Neutrophil (primary cell): ENCODE data around the gene HPSE2.

Experiments used
- H3K27ac ChIP-seq: fragments of 200-600 bp; sonication (generic); 2 replicates; pipeline ENCODE4 v1.5.1; 2016; ENCODE audit warnings: mild to moderate bottlenecking, moderate library complexity
- H3K27me3 ChIP-seq: fragments of 200-600 bp; sonication (generic); 2 replicates; pipeline ENCODE4 v1.6.0; 2016; ENCODE audit warnings: mild to moderate bottlenecking
- H3K36me3 ChIP-seq: fragments of 200-600 bp; sonication (generic); 2 replicates; pipeline ENCODE4 v1.5.1; 2017
- H3K4me1 ChIP-seq, 2 experiments: fragments of 200-600 bp in 1 of 2; sonication (generic) in 1 of 2; 1 replicate in 1 of 2; 2 replicates in 1 of 2; pipeline versions ENCODE4 v1.5.1 to v1.6.1; 2013 to 2016; ENCODE audit warnings: low read depth in 1 of 2, low read length in 1 of 2, mild to moderate bottlenecking in 1 of 2, moderate library complexity in 1 of 2; ENCODE audit not compliant: control insufficient read depth in 1 of 2, insufficient read depth in 1 of 2
- H3K4me3 ChIP-seq, 2 experiments: fragments of 200-600 bp in 1 of 2; sonication (generic) in 1 of 2; 1 replicate in 1 of 2; 2 replicates in 1 of 2; pipeline ENCODE4 v1.5.1; 2013 to 2016; ENCODE audit warnings: low read depth in 1 of 2, low read length in 1 of 2, mild to moderate bottlenecking in 1 of 2, moderate library complexity in 1 of 2
- H3K9me3 ChIP-seq: fragments of 200-600 bp; sonication (generic); 2 replicates; pipeline ENCODE4 v1.5.1; 2016
- TF ChIP-seq, protein P1 (sequence below): fragments of 200-600 bp; sonication (generic); IDR thresholded peaks from 2 replicates; pipeline ENCODE4 v1.5.1; 2016; ENCODE audit warnings: antibody characterized with exemption

HPSE2 gene

GRCh38 chr10:98577578-98577977 is 658.1 kb downstream of the HPSE2 start:
- no peaks in the 10 kb centered on the region for H3K4me1 ChIP-seq
- no peaks in the 10 kb centered on the region for H3K9me3 ChIP-seq
- H3K36me3 ChIP-seq = no peaks in the 10 kb centered on the region
- peaks cover 6% of the 10 kb centered on the region for H3K27me3 ChIP-seq
- no peak overlapping the region for H3K27ac ChIP-seq
- TF ChIP-seq, protein P1, sequence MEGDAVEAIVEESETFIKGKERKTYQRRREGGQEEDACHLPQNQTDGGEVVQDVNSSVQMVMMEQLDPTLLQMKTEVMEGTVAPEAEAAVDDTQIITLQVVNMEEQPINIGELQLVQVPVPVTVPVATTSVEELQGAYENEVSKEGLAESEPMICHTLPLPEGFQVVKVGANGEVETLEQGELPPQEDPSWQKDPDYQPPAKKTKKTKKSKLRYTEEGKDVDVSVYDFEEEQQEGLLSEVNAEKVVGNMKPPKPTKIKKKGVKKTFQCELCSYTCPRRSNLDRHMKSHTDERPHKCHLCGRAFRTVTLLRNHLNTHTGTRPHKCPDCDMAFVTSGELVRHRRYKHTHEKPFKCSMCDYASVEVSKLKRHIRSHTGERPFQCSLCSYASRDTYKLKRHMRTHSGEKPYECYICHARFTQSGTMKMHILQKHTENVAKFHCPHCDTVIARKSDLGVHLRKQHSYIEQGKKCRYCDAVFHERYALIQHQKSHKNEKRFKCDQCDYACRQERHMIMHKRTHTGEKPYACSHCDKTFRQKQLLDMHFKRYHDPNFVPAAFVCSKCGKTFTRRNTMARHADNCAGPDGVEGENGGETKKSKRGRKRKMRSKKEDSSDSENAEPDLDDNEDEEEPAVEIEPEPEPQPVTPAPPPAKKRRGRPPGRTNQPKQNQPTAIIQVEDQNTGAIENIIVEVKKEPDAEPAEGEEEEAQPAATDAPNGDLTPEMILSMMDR = no peak
- no peak overlapping the region for H3K4me3 ChIP-seq

DNA sequence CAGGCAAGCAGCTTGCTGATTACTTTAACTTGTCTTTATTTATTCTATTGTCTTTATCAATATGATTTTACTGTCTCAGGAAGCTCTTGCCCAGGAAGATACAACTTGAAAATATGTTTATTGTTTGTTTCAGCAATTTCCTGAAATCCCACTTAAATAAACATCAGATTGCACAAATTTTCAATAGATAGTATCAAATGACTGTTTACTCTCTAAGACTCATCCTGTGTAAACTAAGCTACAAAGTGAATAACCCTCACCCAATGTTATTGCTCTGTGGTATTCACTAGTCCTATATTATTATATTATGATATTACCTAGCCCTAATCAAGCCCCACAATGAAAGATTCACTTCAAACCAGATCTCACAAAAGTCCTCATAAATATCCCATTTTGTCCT is 658.5 kb downstream of the HPSE2 start:
- TF ChIP-seq, protein P1 = no peak
- Histone ChIP-seq H3K36me3 (no peaks in the 10 kb centered on the region), H3K27ac (no peak overlapping the region), H3K4me1 (no peaks in the 10 kb centered on the region), H3K27me3 (peaks cover 6% of the 10 kb centered on the region), H3K4me3 (no peak overlapping the region), H3K9me3 (no peaks in the 10 kb centered on the region)

GRCh38 chr10:98576096-98576495 is 659.6 kb downstream of the HPSE2 start:
- TF ChIP-seq, protein P1 = no peak
- H3K4me1 ChIP-seq = no peaks in the 10 kb centered on the region
- peaks cover 6% of the 10 kb centered on the region for H3K27me3 ChIP-seq
- no peak overlapping the region for H3K27ac ChIP-seq
- no peaks in the 10 kb centered on the region for H3K36me3 ChIP-seq
- H3K9me3 ChIP-seq = no peaks in the 10 kb centered on the region
- H3K4me3 ChIP-seq = no peak overlapping the region

DNA sequence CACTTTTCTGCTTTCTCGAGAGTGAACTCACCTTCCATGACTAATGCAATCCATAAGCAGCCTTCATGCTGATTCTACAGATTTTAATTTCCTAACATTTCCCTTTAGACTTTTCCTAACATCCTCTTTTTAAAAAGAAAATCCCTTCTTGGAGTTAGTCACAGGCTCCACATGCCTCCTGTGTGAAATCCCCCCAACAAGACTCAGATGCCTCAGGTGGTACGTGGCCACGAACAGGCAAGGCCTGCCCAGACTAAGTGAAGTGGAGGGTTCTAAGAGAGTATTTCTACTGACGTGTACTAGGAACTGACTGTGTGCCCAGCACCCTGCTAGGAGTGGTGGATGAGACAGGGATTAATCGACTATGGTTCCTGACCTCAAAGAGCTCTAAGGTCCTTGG is 663.1 kb downstream of the HPSE2 start:
- no peak overlapping the region for H3K27ac ChIP-seq

DNA sequence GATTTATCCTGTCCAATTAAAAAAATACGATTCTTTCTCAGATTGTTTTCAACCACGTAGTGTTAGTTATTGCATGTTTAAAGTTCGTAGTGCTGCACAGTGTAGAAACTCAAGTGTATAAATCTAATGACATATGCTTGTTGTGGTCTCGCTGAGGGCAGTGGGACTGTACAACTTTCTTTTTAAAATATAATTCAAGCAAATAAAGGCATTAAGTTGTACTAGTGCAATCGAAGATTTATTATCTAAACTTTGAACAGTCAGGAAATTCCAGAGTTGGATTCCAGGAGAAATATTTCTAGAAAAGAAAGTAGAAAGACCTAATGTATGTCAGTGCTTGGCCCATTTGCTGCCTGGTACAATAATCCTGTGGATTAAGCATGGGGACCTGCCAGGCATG is 664.8 kb downstream of the HPSE2 start:
- no peaks in the 10 kb centered on the region for H3K27me3 ChIP-seq
- H3K9me3 ChIP-seq = no peaks in the 10 kb centered on the region
- no peak overlapping the region for H3K4me3 ChIP-seq
- H3K4me1 ChIP-seq = no peaks in the 10 kb centered on the region
- no peaks in the 10 kb centered on the region for H3K36me3 ChIP-seq
- no peak overlapping the region for H3K27ac ChIP-seq
- TF ChIP-seq, protein P1 = no peak

More for the DNA sequence above, 663.1 kb downstream of the HPSE2 start:
- Histone ChIP-seq H3K9me3 (no peaks in the 10 kb centered on the region), H3K27me3 (no peaks in the 10 kb centered on the region), H3K4me3 (no peak overlapping the region), H3K36me3 (no peaks in the 10 kb centered on the region), H3K4me1 (no peaks in the 10 kb centered on the region)
- TF ChIP-seq, protein P1 = no peak

GRCh38 chr10:98569853-98570252 is 665.8 kb downstream of the HPSE2 start:
- Histone ChIP-seq H3K9me3 (no peaks in the 10 kb centered on the region), H3K36me3 (no peaks in the 10 kb centered on the region), H3K4me3 (no peak overlapping the region), H3K27ac (no peak overlapping the region), H3K27me3 (no peaks in the 10 kb centered on the region), H3K4me1 (no peaks in the 10 kb centered on the region)
- TF ChIP-seq, protein P1 = no peak
